Upper lobe of left lung (tissue), 6 donors: ENCODE measurements around the gene C11orf42. TPM values are rescaled to one million over a fixed set of nuclear protein-coding genes. Genes with fewer than 3 reads are reported as not detected.

Experiments
- ATAC-seq, 2 donors: fragments of 200-7000 bp; cut with Tn5 transposase; one replicate each; pipeline ENCODE4 v1.9.1; 2022; ENCODE audit warnings: mild to moderate bottlenecking in 2 of 2, moderate library complexity in 2 of 2; ENCODE audit not compliant: low FRiP score in 2 of 2
- DNase-seq, 2 donors: peaks; one replicate each; pipeline ENCODE4 v3.0.0-alpha.2; 2019 to 2020
- H3K27ac ChIP-seq, 4 donors: fragments of 200-600 bp; sonication (generic); one replicate each; pipeline ENCODE4 v1.5.1; 2016 to 2019
- H3K27me3 ChIP-seq, 4 donors: fragments of 200-600 bp; sonication (generic); one replicate each; pipeline ENCODE4 v1.5.1; 2017 to 2019
- H3K36me3 ChIP-seq, 4 donors: fragments of 200-600 bp; sonication (generic); one replicate each; pipeline ENCODE4 v1.5.1; 2016 to 2019
- H3K4me1 ChIP-seq, 4 donors: fragments of 200-600 bp; sonication (generic); one replicate each; pipeline ENCODE4 v1.5.1; 2018 to 2019
- H3K4me3 ChIP-seq, 4 donors: fragments of 200-600 bp; sonication (generic); one replicate each; pipeline ENCODE4 v1.5.1; 2017 to 2019; ENCODE audit warnings: mild to moderate bottlenecking in 2 of 4, moderate library complexity in 1 of 4
- H3K9me3 ChIP-seq, 4 donors: fragments of 200-600 bp; sonication (generic); one replicate each; pipeline ENCODE4 v1.5.1; 2018 to 2019
- EP300 ChIP-seq, 4 donors: sonication (generic); formaldehyde crosslinking; IDR thresholded peaks; one replicate each; pipeline ENCODE4 v1.5.1; 2017; ENCODE audit warnings: antibody characterized with exemption in 4 of 4, control low read depth in 2 of 4
- POLR2A ChIP-seq, 4 donors: fragments of 450-650 bp; IDR thresholded peaks; one replicate each; pipeline ENCODE4 v1.5.1; 2016 to 2017; ENCODE audit warnings: antibody characterized with exemption in 4 of 4, mild to moderate bottlenecking in 2 of 4
- POLR2AphosphoS5 ChIP-seq, 2 donors: sonication (generic); formaldehyde crosslinking; IDR thresholded peaks; one replicate each; pipeline ENCODE4 v1.5.1; 2017; ENCODE audit warnings: antibody characterized with exemption in 2 of 2
- WGBS, 2 donors: methylation state at CpG; one replicate each; pipeline ENCODE4 v1.1.5; 2017 to 2018; 5-methylcytosine and 5-hydroxymethylcytosine counted together
- total RNA-seq, 6 donors: library from RNA; depleted of rRNA in 4 of 6; stranded (reverse); fragments of >200 nt in 4 of 6; gene quantifications; one replicate each; pipeline versions ENCODE4 v1.1.0 to v1.2.1, GENCODE V29; 2016 to 2021
- TF ChIP-seq, protein P1 (sequence below), 6 experiments: fragments of 450-650 bp in 4 of 6; fragments of 200-600 bp in 2 of 6; sonication (generic) in 2 of 6; IDR thresholded peaks; one replicate each; pipeline ENCODE4 v1.5.1; 2016 to 2019; ENCODE audit warnings: antibody characterized with exemption in 6 of 6
- donor health status: DM: no; HTN: no; CAD: no; lungs with moderate emphysema.
- donor health status: DM: no; HTN: yes; CAD: no; lungs with severe emphysema.

C11orf42 gene, protein sequence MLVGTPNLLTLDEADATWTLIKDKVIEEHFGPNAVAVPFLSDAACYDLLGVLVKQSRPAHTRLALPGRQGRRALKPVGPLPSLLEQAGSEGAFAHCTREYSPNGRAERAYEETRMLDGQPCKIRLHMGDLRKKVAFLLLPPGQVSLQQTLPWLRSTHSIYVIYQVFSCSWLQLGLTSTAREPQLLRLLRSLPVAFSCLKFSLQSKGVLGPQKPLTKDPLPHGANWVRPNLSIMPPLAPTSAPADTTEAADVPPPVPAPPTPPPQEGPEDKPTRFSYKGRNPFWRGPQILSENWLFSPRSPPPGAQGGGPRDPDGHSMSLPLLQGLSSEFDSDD
- total RNA-seq = not detected

DNA sequence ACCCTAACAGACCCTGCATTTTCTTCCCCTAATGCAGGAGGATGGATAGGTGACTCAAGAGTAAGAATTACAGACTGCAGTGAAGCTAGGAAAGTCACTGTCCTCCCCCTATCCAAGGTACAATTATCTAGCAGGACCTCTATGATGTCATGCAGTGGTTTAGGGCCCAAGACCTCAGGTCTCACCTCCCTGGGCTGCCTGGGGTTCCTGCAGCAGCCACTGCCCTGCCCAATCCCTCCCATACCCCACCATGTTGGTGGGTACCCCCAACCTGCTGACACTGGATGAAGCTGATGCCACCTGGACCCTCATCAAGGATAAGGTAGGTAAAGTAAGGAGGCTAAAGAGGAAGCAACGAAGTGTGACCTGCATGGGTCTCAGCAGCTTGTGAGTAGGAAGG is at the start of gene C11orf42:
TSS of gene C11orf42 (plus strand) at position 192 of the 400 bp plus-strand sequence. CDS start at position 251, 59 bp downstream.
- H3K4me1 ChIP-seq = peaks cover 0 to 3% (median 0%) of the 10 kb centered on the region in 4 donors
- no peaks in the 10 kb centered on the region for H3K27me3 ChIP-seq
- WGBS, 2 donors = 88 to 100% methylated on average over 1 of the region's 1 CpG
- H3K9me3 ChIP-seq = no peaks in the 10 kb centered on the region
- H3K4me3 ChIP-seq = no peak within 1 kb of the TSS
- no peak for DNase-seq
- peak within 1 kb of the TSS in 2 of 4 donors; percentile 7 to 82 for H3K27ac ChIP-seq
- TF ChIP-seq, protein P1, sequence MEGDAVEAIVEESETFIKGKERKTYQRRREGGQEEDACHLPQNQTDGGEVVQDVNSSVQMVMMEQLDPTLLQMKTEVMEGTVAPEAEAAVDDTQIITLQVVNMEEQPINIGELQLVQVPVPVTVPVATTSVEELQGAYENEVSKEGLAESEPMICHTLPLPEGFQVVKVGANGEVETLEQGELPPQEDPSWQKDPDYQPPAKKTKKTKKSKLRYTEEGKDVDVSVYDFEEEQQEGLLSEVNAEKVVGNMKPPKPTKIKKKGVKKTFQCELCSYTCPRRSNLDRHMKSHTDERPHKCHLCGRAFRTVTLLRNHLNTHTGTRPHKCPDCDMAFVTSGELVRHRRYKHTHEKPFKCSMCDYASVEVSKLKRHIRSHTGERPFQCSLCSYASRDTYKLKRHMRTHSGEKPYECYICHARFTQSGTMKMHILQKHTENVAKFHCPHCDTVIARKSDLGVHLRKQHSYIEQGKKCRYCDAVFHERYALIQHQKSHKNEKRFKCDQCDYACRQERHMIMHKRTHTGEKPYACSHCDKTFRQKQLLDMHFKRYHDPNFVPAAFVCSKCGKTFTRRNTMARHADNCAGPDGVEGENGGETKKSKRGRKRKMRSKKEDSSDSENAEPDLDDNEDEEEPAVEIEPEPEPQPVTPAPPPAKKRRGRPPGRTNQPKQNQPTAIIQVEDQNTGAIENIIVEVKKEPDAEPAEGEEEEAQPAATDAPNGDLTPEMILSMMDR (IDR thresholded peaks at IDR 0.05) = no peak
- no peak for TF ChIP-seq EP300 (IDR thresholded peaks at IDR 0.05)
- TF ChIP-seq POLR2AphosphoS5 (IDR thresholded peaks at IDR 0.05) = no peak
- no peak for TF ChIP-seq POLR2A (IDR thresholded peaks at IDR 0.05)
- no peak for ATAC-seq
- peaks cover 3 to 61% (median 9%) of the 10 kb centered on the region in 4 donors for H3K36me3 ChIP-seq

DNA sequence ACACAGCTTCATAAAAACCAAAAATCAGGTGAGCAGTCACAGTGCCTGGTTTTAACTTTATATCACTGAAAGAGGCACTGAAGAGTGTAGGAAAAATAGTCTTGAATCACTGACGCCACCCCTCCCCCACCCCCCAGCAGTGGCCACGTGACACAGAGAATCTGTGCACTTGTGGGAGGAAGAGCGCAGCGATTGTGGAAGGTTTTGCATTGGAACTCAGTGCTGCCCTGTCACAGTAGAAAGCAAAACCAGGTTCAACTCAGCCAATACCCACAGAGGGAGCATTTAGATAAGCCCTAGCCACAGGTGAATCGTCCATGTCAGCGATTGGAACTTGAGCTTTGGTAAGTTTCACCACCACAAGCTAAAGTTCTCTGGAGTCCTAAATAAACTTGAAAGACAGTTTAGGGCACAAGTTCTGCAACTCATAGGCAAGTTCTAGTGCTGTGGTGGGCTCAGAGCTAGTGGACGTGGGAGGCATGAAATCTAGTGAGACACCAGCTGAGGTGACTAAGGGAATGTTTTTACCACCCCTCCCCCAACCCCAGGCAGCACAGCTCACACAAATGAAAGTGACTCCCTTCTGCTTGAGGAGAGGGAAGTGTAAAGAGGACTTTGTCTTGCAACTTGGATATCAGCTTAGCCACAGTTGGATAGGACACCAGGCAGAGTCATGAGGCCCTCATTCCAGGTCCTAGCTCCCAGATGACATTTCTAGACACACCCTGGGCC is 48.6 kb upstream of the C11orf42 start:
- 75 to 80% methylated on average over 7 of the region's 7 CpGs for WGBS, 2 donors
- no peak for ATAC-seq
- H3K4me3 ChIP-seq = no peak overlapping the region

DNA sequence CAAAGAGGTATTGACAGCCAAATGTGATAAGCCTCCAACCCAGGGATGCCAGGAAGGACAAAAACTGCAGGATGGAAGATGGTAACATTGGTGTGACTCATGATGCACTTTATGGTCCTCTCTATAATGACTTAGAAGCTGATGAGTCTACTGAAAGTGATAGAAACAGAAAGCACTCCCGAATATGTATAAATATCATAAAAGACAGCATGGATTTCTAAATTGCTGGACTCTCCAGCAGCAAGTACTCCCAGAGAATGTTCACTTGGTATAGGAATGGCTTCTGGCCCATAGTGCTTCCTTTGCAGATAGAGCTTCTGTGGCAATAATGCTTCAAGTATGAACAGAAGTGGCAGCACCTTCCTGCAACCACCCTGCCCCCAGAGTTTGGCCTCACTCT is 35.1 kb upstream of the C11orf42 start, which contains the start of gene OR52B2:
TSS of gene OR52B2 (minus strand) at position 101 of the 400 bp plus-strand sequence. CDS start at position 101, 0 bp downstream.
- no peaks in the 10 kb centered on the region for H3K36me3 ChIP-seq
- peaks cover 0 to 3% (median 0%) of the 10 kb centered on the region in 4 donors for H3K9me3 ChIP-seq
- 84 to 100% methylated on average over 1 of the region's 1 CpG for WGBS, 2 donors
- ATAC-seq = no peak
- TF ChIP-seq POLR2A (IDR thresholded peaks at IDR 0.05) = no peak
- no peak for TF ChIP-seq POLR2AphosphoS5 (IDR thresholded peaks at IDR 0.05)
- TF ChIP-seq EP300 (IDR thresholded peaks at IDR 0.05) = no peak
- TF ChIP-seq, protein P1 (IDR thresholded peaks at IDR 0.05) = no peak
- no peak within 1 kb of the TSS for H3K27ac ChIP-seq
- DNase-seq = no peak
- no peaks in the 10 kb centered on the region for H3K27me3 ChIP-seq
- no peak within 1 kb of the TSS for H3K4me3 ChIP-seq
- H3K4me1 ChIP-seq = no peaks in the 10 kb centered on the region

More for the DNA sequence above, 48.6 kb upstream of the C11orf42 start:
- no peak overlapping the region for H3K27ac ChIP-seq
- H3K4me1 ChIP-seq = no peaks in the 10 kb centered on the region
- H3K9me3 ChIP-seq = no peaks in the 10 kb centered on the region
- TF ChIP-seq, protein P1 (IDR thresholded peaks at IDR 0.05) = no peak
- TF ChIP-seq POLR2AphosphoS5 (IDR thresholded peaks at IDR 0.05) (no peak), EP300 (IDR thresholded peaks at IDR 0.05) (no peak), POLR2A (IDR thresholded peaks at IDR 0.05) (no peak)
- no peak for DNase-seq
- no peaks in the 10 kb centered on the region for H3K36me3 ChIP-seq
- H3K27me3 ChIP-seq = no peaks in the 10 kb centered on the region

DNA sequence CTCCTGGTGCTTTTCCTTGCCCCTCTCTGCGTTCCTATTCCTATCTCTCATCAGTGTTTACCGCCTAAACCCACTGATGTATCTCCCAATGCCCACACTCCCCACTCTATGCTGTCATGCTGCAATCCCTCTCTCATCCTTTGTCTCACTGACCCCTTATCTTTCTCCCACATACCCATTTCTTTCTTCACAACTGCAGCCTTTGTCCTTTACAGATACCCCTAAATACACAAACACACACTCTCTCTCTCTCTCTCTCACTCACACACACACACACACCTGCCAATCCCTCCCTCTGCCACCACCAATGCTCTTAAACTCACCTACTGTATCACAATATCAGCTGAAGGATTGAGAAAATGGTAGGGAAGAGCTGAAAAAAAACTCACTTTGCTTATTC is 29.9 kb upstream of the C11orf42 start:
- Histone ChIP-seq H3K4me3 (no peak overlapping the region), H3K9me3 (no peaks in the 10 kb centered on the region), H3K36me3 (no peaks in the 10 kb centered on the region), H3K27me3 (no peaks in the 10 kb centered on the region), H3K4me1 (no peaks in the 10 kb centered on the region), H3K27ac (no peak overlapping the region)
- TF ChIP-seq POLR2A (IDR thresholded peaks at IDR 0.05) = no peak
- TF ChIP-seq, protein P1 (IDR thresholded peaks at IDR 0.05) = no peak
- no peak for TF ChIP-seq POLR2AphosphoS5 (IDR thresholded peaks at IDR 0.05)
- TF ChIP-seq EP300 (IDR thresholded peaks at IDR 0.05) = no peak
- WGBS, 2 donors = 54 to 56% methylated on average over 2 of the region's 2 CpGs
- ATAC-seq (no peak), DNase-seq (no peak)
